CD4-positive, alpha-beta T cell treated with Interleukin-2 at 100 ng/mL for 4 hours (primary cell): ENCODE data around the gene OBSL1.

Experiments used
- DNase-seq: peaks from one replicate; pipeline ENCODE4 v3.0.0-alpha.2; 2020; ENCODE audit warnings: low spot score

OBSL1 gene

DNA sequence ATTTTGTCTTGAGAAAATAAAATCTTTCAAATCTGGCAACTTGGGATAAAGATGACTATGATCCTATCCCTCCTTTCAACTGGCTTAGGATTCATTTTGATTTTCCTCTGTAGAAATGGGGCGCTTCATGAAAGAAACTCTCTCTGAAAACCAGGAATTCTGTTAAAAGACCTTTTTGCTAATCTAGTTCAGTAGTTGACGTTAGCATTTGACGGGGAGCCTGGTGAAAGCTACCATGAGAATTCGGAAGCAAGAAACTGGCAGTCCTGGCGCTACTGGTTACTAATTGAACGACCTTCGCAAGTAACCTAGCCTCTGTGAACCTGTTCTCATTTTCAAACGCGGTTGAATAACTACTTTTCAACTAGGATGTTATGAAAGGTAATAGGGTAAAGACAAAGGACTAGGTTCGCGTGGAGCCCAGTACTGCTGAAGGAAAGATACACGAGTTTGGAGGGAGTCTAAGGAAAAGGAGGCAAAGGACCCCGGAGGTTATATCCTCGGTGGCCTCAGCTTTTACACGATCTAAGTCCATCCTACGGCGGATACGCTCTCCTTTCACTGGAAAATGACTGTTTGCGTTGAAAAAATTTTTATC lies 25.7 kb upstream of the OBSL1 start:
- DNase-seq: no peak

DNA sequence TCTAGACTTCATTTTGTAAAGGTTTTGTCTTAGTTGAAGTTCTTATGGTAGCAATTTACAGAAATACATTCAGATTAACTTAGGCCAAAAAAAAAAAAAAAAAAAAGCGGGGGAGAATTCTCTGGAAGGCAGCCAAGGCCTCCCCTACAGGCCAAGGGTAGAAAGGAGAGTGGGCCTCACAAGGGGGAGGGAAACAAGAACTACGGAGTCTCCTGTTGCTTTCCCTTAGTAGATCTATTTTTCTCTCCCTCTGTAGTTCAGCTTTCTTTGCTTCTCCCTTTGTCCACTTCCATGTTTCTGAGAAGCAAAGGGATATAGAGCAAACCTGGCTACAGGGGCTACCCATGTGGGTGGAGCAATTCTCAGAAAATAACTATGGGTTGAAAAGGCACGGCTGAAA lies 23.9 kb upstream of the OBSL1 start:
- DNase-seq: no peak

- no peak for DNase-seq
Observed at GRCh38 chr2:219593154-219593553, 21.8 kb upstream of the OBSL1 start.

DNA sequence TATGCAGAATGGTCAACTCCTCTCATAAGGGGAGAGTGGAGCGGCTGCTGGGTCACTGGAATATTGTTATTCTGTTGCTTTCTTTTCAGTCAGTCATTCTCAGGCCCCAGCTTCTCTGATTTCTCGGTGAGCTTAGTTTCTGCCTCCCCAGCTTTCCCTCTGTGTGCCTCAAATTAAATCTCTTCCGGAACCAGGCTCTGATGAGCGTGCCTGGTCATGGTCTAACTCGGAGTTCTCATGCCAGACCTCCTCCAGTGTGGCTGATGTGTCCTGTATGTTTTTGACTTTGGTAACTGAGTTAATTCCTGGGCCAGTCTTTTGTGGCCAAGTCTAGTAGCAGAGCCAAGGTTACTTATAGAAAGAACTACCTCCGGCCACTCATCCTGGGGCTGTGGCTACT lies 21.4 kb upstream of the OBSL1 start:
- no peak for DNase-seq

GRCh38 chr2:219591091-219591490 lies 19.8 kb upstream of the OBSL1 start:
- no peak for DNase-seq

- no peak for DNase-seq
Observed at GRCh38 chr2:219581346-219581745, 10.0 kb upstream of the OBSL1 start.

DNA sequence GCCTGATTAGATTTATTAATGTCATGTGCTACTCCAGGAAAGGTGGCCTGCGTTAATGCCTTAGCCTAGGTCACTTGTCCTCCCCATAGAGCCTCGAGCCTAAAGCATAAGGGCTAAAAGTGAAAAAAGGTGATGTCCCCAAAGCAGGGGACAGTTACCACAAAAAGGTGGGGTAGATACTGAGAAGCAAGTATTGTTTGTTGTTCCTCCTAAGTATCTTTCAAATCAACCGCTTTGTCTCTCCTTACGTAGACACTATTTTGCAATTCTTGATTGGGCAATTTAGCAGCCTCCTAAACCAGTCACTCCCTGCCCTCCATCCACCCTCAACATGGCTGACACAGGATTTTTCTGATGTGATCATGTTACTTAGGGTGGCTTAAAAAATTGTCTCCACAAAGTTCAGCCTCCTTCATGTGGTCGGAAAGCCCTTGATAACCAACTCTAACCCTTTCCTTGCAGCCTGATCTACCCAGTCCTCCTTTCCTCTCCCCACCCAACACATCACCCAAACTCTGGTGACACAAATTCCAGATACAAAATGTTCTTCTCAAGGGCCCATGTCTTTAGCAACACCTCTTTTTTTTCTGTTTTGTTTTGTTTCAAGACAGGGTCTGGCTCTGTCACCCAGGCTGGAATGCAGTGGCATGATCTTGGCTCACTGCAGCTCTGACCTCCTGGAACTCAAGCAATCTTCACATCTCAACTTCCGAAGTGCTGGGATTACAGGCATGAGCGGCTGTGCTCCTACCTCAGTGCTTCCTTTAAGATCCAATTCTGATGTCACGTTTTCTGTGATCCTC lies 7.7 kb upstream of the OBSL1 start:
- DNase-seq: no peak

- DNase-seq: no peak
Observed at GRCh38 chr2:219576505-219577388, 5.4 kb upstream of the OBSL1 start.

DNA sequence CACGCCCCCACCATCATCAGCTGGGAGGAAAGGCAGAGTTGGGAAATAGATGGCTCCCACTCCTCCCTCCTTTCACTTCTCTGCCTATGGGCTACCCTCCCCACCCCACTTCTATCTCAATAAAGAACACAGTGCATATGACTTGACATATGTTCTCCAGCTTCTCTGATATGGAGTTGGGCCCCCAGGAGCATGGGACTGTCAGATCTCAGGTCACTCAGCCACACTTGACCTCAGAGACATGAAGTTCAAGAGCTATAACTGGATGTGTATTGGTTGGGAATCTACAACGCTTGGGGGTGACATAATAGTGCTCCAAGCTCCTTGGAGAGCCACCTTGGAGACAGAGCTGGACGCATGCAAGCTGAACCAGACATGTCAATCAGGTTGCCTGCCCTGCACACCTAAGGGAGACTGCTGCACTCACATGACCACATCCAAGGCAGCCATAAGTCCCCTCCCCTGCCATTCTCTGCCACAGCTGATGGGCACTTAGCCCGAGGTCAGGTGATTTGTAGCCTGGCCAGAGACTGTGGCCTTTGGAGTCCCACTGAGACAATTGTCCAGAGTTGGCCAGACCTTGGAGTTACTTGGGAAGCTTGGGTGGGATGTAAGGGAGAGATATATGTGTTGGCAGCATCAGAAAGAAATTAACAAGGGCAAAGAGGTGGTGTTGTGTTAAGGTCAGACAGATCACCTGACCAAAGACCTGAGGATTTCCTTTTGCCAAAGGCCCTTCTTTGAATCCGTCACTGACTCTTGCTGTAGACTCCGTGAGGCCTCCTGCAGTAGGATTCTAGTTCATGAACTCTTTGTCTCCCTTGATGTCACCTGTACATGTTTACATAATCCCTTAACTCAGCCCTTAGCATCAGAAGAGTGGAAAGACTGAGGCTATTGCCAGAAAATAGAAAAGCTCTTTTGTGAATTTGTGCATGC lies 4.5 kb upstream of the OBSL1 start:
- DNase-seq: no peak

- no peak for DNase-seq
Observed at GRCh38 chr2:219574484-219575311, 3.4 kb upstream of the OBSL1 start.

DNA sequence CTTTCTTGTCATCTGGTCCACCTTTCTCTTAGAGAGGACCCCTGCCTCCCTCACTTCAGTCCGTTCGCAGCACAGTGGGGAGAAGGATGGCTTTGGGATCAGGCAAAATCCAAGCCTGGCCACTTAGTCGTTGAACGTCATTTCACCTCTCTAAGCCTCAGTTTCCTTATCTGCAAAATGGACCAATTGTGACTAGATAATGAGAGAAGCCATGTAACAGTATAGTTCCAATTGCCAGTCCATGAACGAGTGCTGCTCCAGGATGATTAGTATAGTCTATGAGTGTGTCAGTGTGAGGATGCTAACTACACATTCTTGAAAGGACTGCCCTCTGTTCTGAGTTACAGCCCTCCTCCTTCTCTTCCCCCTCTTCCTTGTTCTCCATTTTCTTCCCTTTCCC lies 1.8 kb upstream of the OBSL1 start:
- no peak for DNase-seq

DNA sequence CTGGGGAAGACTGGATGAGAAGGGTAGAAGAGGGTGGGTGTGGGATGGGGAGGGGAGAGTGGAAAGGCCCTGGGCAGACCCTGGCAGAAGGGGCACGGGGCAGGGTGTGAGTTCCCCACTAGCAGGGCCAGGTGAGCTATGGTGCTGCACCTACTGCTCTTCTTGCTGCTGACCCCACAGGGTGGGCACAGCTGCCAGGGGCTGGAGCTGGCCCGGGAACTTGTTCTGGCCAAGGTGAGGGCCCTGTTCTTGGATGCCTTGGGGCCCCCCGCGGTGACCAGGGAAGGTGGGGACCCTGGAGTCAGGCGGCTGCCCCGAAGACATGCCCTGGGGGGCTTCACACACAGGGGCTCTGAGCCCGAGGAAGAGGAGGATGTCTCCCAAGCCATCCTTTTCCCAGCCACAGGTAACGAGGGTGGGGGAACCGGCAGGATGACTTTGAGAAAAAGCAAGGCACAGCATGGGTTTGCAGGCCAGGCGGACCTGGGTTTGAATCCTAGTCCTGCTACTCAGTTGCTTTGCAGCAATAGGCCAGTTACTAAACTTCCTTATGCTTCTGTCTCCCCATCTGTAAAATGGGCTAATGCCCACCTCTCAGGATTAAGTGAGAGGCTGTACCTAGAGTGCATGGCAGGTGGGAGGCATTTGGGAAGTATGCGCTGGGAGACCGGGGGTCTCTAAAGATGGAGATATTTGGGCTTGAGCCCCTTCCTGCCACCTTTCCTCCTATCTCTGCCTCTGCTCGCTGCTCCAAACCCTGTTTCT lies 1.1 kb upstream of the OBSL1 start, which contains the start of gene INHA:
Gene INHA, plus strand, starts transcription at position 74 of the 765 bp plus-strand sequence. Its CDS starts 65 bp downstream, at position 139.
- no peak for DNase-seq

- no peak for DNase-seq
Observed at GRCh38 chr2:219570924-219571310, 422 bp downstream of the OBSL1 start.

- no peak for DNase-seq
Observed at GRCh38 chr2:219570194-219570923, 980 bp downstream of the OBSL1 start.

DNA sequence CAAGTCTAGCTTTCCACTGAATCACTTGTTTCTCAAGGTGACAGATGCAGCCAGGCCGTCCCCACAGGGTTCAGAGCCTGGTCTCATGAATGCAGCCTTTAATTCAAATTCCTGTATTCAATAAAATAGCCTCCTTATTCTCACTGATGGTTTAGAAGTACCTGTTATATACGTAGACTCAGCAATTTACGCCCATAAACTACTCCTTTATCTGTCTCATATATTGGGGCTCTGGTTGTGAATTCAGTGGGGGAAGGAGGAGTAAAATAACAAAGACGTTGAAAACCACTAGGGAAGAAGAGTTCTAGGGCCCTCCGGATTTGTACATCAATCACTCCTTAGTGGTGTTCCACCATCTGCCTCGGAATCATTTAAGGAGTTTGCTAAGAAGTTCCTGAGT lies 1.7 kb downstream of the OBSL1 start:
- no peak for DNase-seq

GRCh38 chr2:219569041-219569440 lies 2.3 kb downstream of the OBSL1 start:
- DNase-seq: no peak

DNA sequence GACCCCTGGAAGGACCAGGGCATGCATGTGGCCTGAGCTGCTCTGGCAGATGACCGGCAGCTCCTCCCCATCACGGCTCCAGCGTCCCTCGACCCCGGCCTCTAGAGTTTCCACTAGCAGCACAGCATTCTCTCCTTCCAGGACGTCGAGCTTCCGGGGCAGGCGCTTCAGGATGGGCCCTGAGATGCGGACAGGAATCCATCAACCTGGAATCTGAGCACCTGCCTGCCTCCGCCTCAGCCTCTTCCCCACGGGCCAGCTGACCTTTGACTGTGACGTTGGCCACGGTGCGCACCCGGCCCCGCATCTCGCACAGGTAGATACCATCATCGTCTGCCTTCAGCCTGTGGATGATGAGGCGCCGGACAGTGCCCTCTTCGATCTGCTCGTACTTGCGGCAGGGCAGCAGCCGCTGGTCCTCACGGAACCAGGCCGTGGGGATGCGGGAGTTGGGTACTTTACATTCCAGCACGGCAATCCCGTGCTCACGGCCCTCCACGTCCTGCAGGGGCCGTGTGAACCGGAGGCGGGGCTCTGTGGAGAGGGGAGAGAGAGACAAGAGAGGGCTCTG lies 3.5 kb downstream of the OBSL1 start:
- DNase-seq: no peak

DNA sequence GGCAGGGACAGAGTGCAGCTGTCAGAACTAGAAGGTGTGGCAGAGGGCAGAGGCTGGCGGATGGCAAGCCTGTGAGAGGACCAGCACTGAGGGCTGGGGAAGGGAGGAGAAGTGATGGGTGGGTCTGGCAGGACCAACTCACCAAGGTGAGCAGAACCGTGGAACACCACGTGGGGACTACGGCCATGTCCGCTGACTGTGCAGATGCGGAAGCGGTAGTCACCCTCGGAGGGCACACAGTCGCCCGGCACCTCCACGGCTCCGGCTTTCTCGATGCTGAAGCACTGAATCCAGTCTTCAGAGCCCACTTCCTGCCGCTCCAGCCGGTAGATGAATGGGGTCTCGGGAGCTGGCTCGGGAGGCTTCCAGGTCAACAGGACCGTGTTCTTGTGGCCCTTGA lies 4.2 kb downstream of the OBSL1 start:
- no peak for DNase-seq

- DNase-seq: no peak
Observed at GRCh38 chr2:219566640-219567039, 4.7 kb downstream of the OBSL1 start.
